Omental fat pad (tissue), 4 donors: ENCODE results near the gene ITIH4. TPM values are rescaled to one million over a fixed set of nuclear protein-coding genes. Genes with fewer than 3 reads are reported as not detected.
A peak's percentile ranks its signal among the peaks of the same experiment; 100 is the strongest.

ENCODE experiments used
- ATAC-seq: fragments of 150-250 bp; one replicate; pipeline ENCODE4 v1.9.1; 2016; ENCODE audit warnings: mild to moderate bottlenecking, moderate library complexity; ENCODE audit not compliant: low FRiP score
- DNase-seq: peaks from one replicate; pipeline ENCODE4 v3.0.0-alpha.2; 2019; ENCODE audit warnings: low spot score
- total RNA-seq, 4 donors: library from RNA; depleted of rRNA; stranded (reverse); fragments of >200 nt; gene quantifications; one replicate each; pipeline ENCODE4 v1.1.0, GENCODE V29; 2016
- TF ChIP-seq, protein P1 (sequence below), 3 donors: fragments of 450-650 bp; IDR thresholded peaks; one replicate each; pipeline ENCODE4 v1.5.1; 2016 to 2017; ENCODE audit warnings: antibody characterized with exemption in 3 of 3, mild to moderate bottlenecking in 3 of 3, moderate library complexity in 2 of 3

The ITIH4 gene
- total RNA-seq, 4 donors from 2014 or later = 1.2 to 18.8 (median 3.6) TPM

- TF ChIP-seq, protein P1, sequence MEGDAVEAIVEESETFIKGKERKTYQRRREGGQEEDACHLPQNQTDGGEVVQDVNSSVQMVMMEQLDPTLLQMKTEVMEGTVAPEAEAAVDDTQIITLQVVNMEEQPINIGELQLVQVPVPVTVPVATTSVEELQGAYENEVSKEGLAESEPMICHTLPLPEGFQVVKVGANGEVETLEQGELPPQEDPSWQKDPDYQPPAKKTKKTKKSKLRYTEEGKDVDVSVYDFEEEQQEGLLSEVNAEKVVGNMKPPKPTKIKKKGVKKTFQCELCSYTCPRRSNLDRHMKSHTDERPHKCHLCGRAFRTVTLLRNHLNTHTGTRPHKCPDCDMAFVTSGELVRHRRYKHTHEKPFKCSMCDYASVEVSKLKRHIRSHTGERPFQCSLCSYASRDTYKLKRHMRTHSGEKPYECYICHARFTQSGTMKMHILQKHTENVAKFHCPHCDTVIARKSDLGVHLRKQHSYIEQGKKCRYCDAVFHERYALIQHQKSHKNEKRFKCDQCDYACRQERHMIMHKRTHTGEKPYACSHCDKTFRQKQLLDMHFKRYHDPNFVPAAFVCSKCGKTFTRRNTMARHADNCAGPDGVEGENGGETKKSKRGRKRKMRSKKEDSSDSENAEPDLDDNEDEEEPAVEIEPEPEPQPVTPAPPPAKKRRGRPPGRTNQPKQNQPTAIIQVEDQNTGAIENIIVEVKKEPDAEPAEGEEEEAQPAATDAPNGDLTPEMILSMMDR (IDR thresholded peaks at IDR 0.05) = no peak
- no peak for ATAC-seq
- no peak for DNase-seq
Observed at GRCh38 chr3:52851348-52851747, 20.9 kb upstream of the ITIH4 start.

DNA sequence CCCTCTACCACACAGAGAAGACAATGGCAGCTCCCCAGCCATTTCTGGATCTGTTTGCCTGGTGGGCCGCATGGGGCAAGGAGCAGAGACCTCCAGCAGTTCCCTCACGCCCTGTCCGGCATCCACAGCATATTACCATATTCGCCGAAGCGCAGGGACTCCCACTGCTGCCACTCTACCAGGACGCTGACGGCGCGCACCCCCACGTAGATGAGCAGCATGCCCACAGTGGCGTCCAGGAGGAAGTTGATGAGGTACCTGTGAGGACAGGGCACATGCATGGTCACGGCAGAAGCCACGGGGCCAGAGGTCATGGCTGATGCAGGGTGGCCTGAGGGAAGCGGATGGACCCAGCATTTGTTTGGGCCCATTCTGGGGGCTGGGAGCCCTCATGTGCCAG lies 19.2 kb upstream of the ITIH4 start:
- TF ChIP-seq, protein P1 (IDR thresholded peaks at IDR 0.05) = no peak
- DNase-seq (no peak), ATAC-seq (no peak)

- peak; percentile 50 for ATAC-seq
- no peak for DNase-seq
- TF ChIP-seq, protein P1 (IDR thresholded peaks at IDR 0.05) = no peak
Observed at GRCh38 chr3:52848617-52849016, 18.1 kb upstream of the ITIH4 start.

DNA sequence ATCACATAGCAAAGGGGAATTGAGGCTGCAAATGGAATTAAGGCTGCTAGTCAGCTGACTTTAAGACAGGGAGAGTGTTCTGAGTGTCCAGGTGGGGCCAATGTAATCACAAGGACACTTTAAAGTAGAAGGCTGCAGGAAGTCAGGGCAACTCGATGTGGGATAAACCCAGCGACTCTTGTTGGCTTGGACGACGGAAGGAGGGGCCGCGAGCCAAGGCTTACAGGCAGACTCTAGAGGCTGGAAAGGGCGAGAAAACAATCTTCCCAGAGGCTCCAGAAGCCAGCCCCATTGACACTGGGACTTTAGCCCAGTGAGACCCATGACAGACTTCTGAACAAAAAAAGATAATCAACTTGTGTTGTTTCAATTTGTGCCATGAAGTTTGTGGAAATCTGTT lies 17.3 kb upstream of the ITIH4 start:
- TF ChIP-seq, protein P1 (IDR thresholded peaks at IDR 0.05) = no peak
- no peak for ATAC-seq
- no peak for DNase-seq

DNA sequence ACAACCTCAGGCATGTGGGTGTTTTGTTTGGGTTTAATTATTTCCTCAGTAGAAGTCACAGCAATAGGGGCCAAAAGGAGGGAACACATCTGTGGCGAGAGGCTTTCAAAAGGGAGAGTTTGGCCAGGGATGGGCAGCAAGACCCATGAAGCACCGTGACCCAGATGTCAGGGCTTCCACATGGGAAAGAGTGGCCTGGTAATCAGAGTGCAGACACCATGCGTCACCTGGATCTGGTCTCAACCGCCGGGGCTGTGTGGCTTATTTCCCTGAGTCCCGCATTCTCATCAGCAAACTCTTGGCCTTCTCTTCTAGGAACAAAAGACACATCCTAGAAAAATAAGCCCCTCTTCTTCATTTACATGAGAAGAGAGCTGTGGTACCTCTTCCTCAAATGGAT lies 16.8 kb upstream of the ITIH4 start:
- no peak for ATAC-seq
- TF ChIP-seq, protein P1 (IDR thresholded peaks at IDR 0.05) = no peak
- DNase-seq = no peak

DNA sequence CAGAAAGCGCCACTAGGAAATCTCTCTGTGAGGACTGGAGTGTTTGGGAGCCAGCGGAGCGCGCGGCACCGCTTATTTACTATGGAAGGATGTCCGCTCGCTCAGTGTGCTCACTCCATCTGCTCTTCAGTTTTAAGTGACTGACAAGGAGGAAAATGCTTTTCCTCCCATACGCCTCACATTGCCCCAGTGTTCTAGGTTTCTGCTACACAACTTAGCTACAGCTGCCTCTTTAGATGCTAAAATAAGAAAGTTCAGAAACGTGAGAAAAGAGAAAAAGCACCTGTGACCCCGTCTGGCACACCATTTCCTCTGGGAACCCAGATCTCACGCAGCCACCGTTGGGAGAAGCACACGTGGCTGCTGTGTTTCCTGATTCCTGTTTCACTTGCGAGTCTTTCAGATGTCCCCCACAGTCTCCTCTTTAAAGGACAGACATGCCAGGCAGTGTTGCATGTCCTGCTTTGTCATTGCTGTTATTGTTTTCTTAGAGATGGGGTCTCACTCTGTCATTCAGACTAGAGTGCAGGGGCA lies 16.0 kb upstream of the ITIH4 start:
- TF ChIP-seq, protein P1 (IDR thresholded peaks at IDR 0.05) = no peak
- ATAC-seq = no peak
- no peak for DNase-seq

DNA sequence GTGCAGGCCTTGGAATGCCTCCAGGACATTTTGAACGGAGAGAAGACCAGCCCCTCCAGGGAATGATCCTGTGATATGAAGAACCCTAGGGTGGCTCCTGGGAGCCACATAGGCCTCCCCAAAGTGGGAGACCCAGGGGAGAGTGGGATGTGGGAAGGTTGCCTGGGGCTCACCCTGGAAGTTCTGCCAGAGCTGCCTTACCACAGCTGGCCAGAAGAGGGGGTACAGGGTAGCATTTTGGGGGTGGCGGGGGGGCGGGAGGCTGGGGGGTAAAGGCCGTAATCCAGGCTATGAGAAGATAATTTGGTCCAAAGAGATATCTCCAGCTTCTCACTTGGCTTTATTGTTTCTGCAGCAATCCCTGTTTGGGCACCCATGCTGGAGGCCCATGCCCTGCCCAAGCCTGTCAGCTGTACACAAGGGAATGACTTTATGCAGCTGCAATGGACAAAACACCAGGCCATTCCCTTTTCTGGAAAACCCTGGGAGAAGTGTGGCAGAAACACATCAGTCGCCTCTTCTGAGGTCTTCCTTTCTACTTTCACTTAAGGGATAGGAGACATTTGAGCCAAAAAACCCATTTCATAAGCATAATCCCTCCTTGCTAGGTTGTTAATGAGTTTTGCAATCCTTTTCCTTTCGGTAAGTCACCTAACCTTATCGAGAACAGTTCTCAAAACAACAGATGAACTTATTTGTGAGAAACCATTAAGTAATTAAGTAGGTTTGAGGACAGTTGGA lies 15.4 kb upstream of the ITIH4 start:
- DNase-seq (no peak), ATAC-seq (no peak)

More for the DNA sequence above, 15.4 kb upstream of the ITIH4 start:
- TF ChIP-seq, protein P1 (IDR thresholded peaks at IDR 0.05) = no peak
